Measurements from ENCODE around the gene NR4A1. TPM values are rescaled to one million over a fixed set of nuclear protein-coding genes. Genes with fewer than 3 reads are reported as not detected.

NR4A1 gene
- total RNA-seq, 1 donor from 2014 or later: 11.4 TPM

- Mint-ChIP-seq H3K4me1 (ENCODE audit: unreplicated experiment) (peaks cover 42% of the 10 kb centered on the region), H3K4me3 (peak overlapping the region; percentile 99), H3K36me3 (peaks cover 15% of the 10 kb centered on the region), H3K9me3 (no peaks in the 10 kb centered on the region), H3K27me3 (peaks cover 21% of the 10 kb centered on the region), H3K27ac (peak overlapping the region; percentile 99)
- no peak for TF ChIP-seq CTCF (conservative IDR thresholded peaks at IDR 0.05)
- peak; percentile 60 for DNase-seq (ENCODE audit: extremely low spot score, unreplicated experiment)
These were observed 19.1 kb downstream of the NR4A1 start for GRCh38 chr12:52070185-52070925.

- peaks cover 26% of the 10 kb centered on the region for H3K36me3 Mint-ChIP-seq
- H3K9me3 Mint-ChIP-seq: no peaks in the 10 kb centered on the region
- no peak for TF ChIP-seq CTCF (conservative IDR thresholded peaks at IDR 0.05)
- peak overlapping the region; percentile 68 for H3K27ac Mint-ChIP-seq
- peaks cover 3% of the 10 kb centered on the region for H3K27me3 Mint-ChIP-seq
- peak overlapping the region; percentile 72 for H3K4me3 Mint-ChIP-seq
- peaks cover 42% of the 10 kb centered on the region for H3K4me1 Mint-ChIP-seq (ENCODE audit: unreplicated experiment)
- DNase-seq (ENCODE audit: extremely low spot score, unreplicated experiment): no peak
These were observed 22.5 kb downstream of the NR4A1 start for GRCh38 chr12:52073531-52074381.

- Mint-ChIP-seq H3K4me1 (ENCODE audit: unreplicated experiment) (peaks cover 34% of the 10 kb centered on the region), H3K27ac (no peak overlapping the region), H3K9me3 (no peaks in the 10 kb centered on the region), H3K36me3 (peaks cover 30% of the 10 kb centered on the region), H3K27me3 (no peaks in the 10 kb centered on the region), H3K4me3 (no peak overlapping the region)
- TF ChIP-seq CTCF (conservative IDR thresholded peaks at IDR 0.05): no peak
- DNase-seq (ENCODE audit: extremely low spot score, unreplicated experiment): no peak
These were observed 23.9 kb downstream of the NR4A1 start for GRCh38 chr12:52074971-52075724.

- Mint-ChIP-seq H3K4me1 (ENCODE audit: unreplicated experiment) (peaks cover 26% of the 10 kb centered on the region), H3K27me3 (no peaks in the 10 kb centered on the region), H3K4me3 (no peak overlapping the region), H3K9me3 (no peaks in the 10 kb centered on the region), H3K36me3 (peaks cover 29% of the 10 kb centered on the region), H3K27ac (no peak overlapping the region)
- TF ChIP-seq CTCF (conservative IDR thresholded peaks at IDR 0.05): no peak
- DNase-seq (ENCODE audit: extremely low spot score, unreplicated experiment): peak; percentile 63
These were observed 25.6 kb downstream of the NR4A1 start for GRCh38 chr12:52076811-52077210.

GRCh38 chr12:52078276-52078675 is 27.0 kb downstream of the NR4A1 start:
- H3K4me1 Mint-ChIP-seq (ENCODE audit: unreplicated experiment): peaks cover 23% of the 10 kb centered on the region
- H3K27ac Mint-ChIP-seq: no peak overlapping the region
- no peak for DNase-seq (ENCODE audit: extremely low spot score, unreplicated experiment)
- peaks cover 24% of the 10 kb centered on the region for H3K36me3 Mint-ChIP-seq
- H3K27me3 Mint-ChIP-seq: no peaks in the 10 kb centered on the region
- H3K9me3 Mint-ChIP-seq: no peaks in the 10 kb centered on the region
- no peak for TF ChIP-seq CTCF (conservative IDR thresholded peaks at IDR 0.05)
- H3K4me3 Mint-ChIP-seq: no peak overlapping the region

Measured in type B pancreatic cell (in vitro differentiated cells).